GM12874 (cell line): ENCODE results near the gene TGM5.

ENCODE experiments used
- CTCF ChIP-seq: IDR thresholded peaks from 2 replicates; pipeline ENCODE4 v1.5.1; 2011; ENCODE audit warnings: low read depth, mild to moderate bottlenecking, control low read depth, low read length, moderate library complexity; ENCODE audit not compliant: insufficient read depth

TGM5 gene

DNA sequence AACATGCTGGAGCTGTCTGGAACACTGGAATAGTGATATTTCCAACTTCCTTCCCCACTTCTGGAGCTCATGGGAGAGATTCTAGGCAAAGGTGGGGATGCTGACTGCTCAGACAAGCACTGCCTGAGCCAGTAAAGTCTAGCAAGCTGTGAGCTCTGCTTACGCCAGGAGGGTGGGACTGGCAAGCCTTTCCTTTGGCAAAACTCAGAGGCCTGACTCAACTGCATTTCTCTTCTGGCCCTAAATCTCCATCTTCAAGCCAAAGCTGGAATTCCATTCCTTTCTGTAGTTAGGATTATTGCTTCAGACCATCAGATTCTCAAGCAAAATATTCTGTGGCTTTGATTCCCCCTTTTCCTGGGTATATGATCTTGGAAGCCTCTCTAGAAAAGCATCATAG lies 25.6 kb downstream of the TGM5 start:
- TF ChIP-seq CTCF, result no peak

- TF ChIP-seq CTCF, result no peak
Measured at GRCh38 chr15:43239732-43240491, 26.8 kb downstream of the TGM5 start.

GRCh38 chr15:43238671-43239131 lies 28.0 kb downstream of the TGM5 start:
- TF ChIP-seq CTCF, result no peak

GRCh38 chr15:43237842-43238470 lies 28.8 kb downstream of the TGM5 start:
- TF ChIP-seq CTCF, result no peak

- TF ChIP-seq CTCF, result no peak
Measured at GRCh38 chr15:43235536-43235935, 31.2 kb downstream of the TGM5 start.

DNA sequence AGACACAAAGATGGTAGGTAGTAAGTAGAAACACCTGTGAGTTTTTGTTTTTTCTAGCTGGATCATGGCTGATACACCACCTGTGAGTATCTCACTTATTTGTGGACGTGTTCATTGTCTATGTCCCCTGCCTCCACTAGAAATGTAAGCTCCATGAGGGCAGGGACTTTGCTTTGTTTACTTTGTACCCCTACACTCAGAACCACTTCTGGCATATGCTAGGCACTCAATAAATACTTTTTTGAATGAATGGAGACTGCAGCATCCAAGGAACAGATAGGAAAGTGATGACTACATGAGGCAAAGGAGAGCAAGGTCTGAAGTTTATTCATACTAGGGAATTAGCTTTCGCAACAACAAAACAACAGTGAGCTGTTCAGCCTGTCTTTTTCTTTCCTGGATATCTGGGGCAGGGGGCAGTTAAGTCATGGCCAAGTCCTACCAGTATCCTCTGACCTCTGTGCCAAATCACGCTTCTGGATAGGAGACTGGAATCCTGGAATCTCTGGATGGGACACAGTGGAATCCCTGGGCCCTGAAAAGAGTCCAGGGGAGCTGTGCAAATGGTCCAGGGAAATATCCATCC lies 34.3 kb downstream of the TGM5 start:
- TF ChIP-seq CTCF, result no peak

GRCh38 chr15:43230640-43231115 lies 36.0 kb downstream of the TGM5 start:
- no peak for TF ChIP-seq CTCF
